Activated CD4-positive, alpha-beta T cell treated with anti-CD3 and anti-CD28 coated beads for 24 hours (primary cell): ENCODE measurements around the gene ID2.

Experiments used
- DNase-seq, 2 donors: peaks; one replicate each; pipeline ENCODE4 v3.0.0-alpha.2; 2020; ENCODE audit warnings: low read depth in 2 of 2

Gene ID2

GRCh38 chr2:8681786-8682692, at the start of gene ID2:
TSS of gene ID2 (plus strand) at chr2:8682056. CDS start at chr2:8682166, 110 bp downstream.
- peak; percentile 97 to 98 for DNase-seq

GRCh38 chr2:8632755-8633154, 49.1 kb upstream of the ID2 start:
- DNase-seq = no peak

- no peak for DNase-seq
Observed at GRCh38 chr2:8633186-8633734, 48.6 kb upstream of the ID2 start.

- no peak for DNase-seq
Observed at GRCh38 chr2:8633735-8634313, 48.0 kb upstream of the ID2 start.

GRCh38 chr2:8634466-8635172, 47.2 kb upstream of the ID2 start:
- no peak for DNase-seq

GRCh38 chr2:8636041-8636491, 45.8 kb upstream of the ID2 start:
- DNase-seq = no peak

GRCh38 chr2:8636721-8637636, 44.9 kb upstream of the ID2 start:
- no peak for DNase-seq

GRCh38 chr2:8638327-8638726, 43.5 kb upstream of the ID2 start:
- no peak for DNase-seq

GRCh38 chr2:8639122-8639635, 42.7 kb upstream of the ID2 start:
- no peak for DNase-seq

- DNase-seq = no peak
Observed at GRCh38 chr2:8640498-8640897, 41.4 kb upstream of the ID2 start.

GRCh38 chr2:8641301-8641965, 40.4 kb upstream of the ID2 start:
- DNase-seq = no peak

GRCh38 chr2:8642366-8643068, 39.3 kb upstream of the ID2 start:
- DNase-seq = no peak

GRCh38 chr2:8643250-8643995, 38.4 kb upstream of the ID2 start:
- DNase-seq = no peak

- DNase-seq = no peak
Observed at GRCh38 chr2:8643996-8644356, 37.9 kb upstream of the ID2 start.

GRCh38 chr2:8644605-8645175, 37.2 kb upstream of the ID2 start:
- DNase-seq = no peak

- no peak for DNase-seq
Observed at GRCh38 chr2:8645176-8645831, 36.6 kb upstream of the ID2 start.

- no peak for DNase-seq
Observed at GRCh38 chr2:8646731-8647461, 35.0 kb upstream of the ID2 start.

GRCh38 chr2:8647462-8647857, 34.4 kb upstream of the ID2 start:
- DNase-seq = no peak
